Mucosa of rectum (tissue), 2 donors: Measurements from ENCODE around the gene LYRM2.

Source experiments
- H3K27ac ChIP-seq, 2 donors: one replicate each; pipeline ENCODE4 v1.7.0; 2013; ENCODE audit warnings: inconsistent platforms in 2 of 2, low read depth in 2 of 2, low read length in 2 of 2
- H3K27me3 ChIP-seq, 2 donors: one replicate each; pipeline ENCODE4 v1.7.0; 2013; ENCODE audit warnings: low read length in 2 of 2; ENCODE audit not compliant: control insufficient read depth in 2 of 2, insufficient read depth in 2 of 2
- H3K36me3 ChIP-seq, 2 donors: one replicate each; pipeline ENCODE4 v1.7.0; 2013; ENCODE audit warnings: low read length in 2 of 2; ENCODE audit not compliant: control insufficient read depth in 2 of 2, insufficient read depth in 2 of 2
- H3K4me1 ChIP-seq, 2 donors: one replicate each; pipeline ENCODE4 v1.7.0; 2013; ENCODE audit warnings: low read length in 2 of 2, mild to moderate bottlenecking in 1 of 2; ENCODE audit not compliant: control insufficient read depth in 2 of 2, insufficient read depth in 2 of 2
- H3K4me3 ChIP-seq, 2 donors: one replicate each; pipeline ENCODE4 v1.7.0; 2013; ENCODE audit warnings: low read length in 2 of 2
- H3K9ac ChIP-seq, 2 donors: one replicate each; pipeline ENCODE4 v1.7.0; 2013; ENCODE audit warnings: low read length in 2 of 2, low read depth in 1 of 2, mild to moderate bottlenecking in 1 of 2
- H3K9me3 ChIP-seq, 2 donors: one replicate each; pipeline ENCODE4 v1.7.0; 2013; ENCODE audit warnings: low read length in 2 of 2; ENCODE audit not compliant: control insufficient read depth in 2 of 2
- donor health status: healthy.
- donor health status: Normal muscosa, but diverticular disease.

Gene LYRM2

DNA sequence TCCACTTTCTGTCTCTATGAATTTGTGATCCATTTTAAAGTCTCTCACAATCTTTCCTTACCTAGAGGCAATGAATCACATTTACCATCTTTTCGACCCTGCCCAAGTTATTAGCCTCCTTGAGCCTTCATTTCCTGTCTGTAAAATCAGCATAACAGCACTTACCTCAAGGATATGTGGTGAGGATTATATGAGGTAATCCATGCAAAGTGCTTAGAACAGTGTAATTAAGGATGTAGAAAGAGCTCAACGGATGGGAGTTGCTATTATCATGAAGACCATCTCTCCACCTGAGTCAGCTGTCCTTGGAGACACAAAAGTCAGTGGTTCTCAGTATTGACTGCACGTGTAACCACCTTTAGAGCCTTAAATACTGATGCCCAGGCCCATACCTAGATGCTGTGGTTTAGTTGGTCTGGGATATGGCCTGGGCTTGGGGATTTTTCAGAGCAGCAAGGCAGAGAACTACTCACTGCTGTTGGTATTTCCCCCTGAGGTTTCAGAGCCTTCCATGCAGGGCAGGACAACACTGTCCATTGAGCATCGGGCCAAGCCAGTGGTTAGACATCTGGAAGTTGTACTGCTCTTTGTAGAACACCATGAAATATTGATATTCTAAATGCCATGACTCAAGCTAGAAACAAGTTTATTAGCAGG, 55.8 kb downstream of the LYRM2 start:
- no peak overlapping the region for H3K9ac ChIP-seq
- no peaks in the 10 kb centered on the region for H3K9me3 ChIP-seq
- H3K4me1 ChIP-seq: no peaks in the 10 kb centered on the region
- no peak overlapping the region for H3K27ac ChIP-seq
- no peak overlapping the region for H3K4me3 ChIP-seq
- H3K27me3 ChIP-seq: no peaks in the 10 kb centered on the region
- no peaks in the 10 kb centered on the region for H3K36me3 ChIP-seq

DNA sequence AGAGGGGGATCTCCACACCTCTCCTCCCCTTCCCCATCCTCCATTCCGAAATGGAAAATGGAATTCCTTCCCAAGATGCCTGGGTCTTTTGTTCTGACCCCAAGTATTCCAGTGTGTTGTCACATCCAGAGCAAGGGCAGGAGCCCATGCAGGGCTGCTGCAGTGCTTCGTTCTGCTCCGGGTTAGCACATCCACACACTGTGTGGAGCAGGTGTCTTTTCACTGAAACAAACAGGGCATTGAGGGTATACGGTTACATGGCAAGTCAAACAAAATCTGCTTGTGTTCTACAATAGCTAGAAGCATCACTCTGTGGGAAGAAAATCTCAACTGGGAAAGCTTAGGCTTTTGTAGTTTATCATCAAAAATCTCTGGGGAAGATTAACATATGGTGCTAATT, 56.9 kb downstream of the LYRM2 start:
- Histone ChIP-seq H3K27ac (no peak overlapping the region), H3K4me1 (no peaks in the 10 kb centered on the region), H3K9ac (no peak overlapping the region), H3K36me3 (no peaks in the 10 kb centered on the region), H3K9me3 (no peaks in the 10 kb centered on the region), H3K27me3 (no peaks in the 10 kb centered on the region), H3K4me3 (no peak overlapping the region)

DNA sequence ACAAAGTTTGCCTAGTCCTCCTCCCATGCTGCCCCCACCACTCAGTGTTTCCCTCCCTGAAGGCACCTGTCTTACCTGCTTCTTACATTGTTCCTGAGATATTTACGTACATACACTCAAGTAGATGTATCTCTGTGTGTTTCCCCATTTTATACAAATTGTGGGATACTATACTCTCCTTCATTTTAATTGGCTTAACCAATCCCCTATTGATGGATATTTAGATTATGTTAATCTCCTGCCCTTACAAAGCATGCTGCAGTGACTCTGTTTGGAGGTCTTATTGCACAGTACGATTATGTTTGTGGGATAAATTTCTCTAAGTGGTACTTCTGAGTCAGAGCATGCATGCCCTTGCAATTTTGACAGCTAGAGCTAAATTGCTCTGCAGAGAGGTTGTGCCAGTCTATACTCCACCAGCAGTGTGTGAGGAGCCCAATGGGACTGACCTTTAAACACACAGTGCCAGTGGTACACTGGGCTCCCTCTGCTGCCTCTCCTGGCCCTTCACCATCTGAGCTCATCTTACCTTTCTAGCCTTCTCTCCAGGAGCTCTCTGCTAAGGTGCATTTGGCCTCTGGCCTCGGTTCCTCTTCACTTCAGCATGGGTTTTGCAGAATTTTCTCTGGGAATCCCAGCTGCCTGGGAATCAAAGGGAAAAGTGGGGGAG, 57.4 kb downstream of the LYRM2 start:
- Histone ChIP-seq H3K36me3 (no peaks in the 10 kb centered on the region), H3K4me1 (no peaks in the 10 kb centered on the region), H3K9me3 (no peaks in the 10 kb centered on the region), H3K27me3 (no peaks in the 10 kb centered on the region), H3K9ac (no peak overlapping the region), H3K27ac (no peak overlapping the region), H3K4me3 (no peak overlapping the region)

DNA sequence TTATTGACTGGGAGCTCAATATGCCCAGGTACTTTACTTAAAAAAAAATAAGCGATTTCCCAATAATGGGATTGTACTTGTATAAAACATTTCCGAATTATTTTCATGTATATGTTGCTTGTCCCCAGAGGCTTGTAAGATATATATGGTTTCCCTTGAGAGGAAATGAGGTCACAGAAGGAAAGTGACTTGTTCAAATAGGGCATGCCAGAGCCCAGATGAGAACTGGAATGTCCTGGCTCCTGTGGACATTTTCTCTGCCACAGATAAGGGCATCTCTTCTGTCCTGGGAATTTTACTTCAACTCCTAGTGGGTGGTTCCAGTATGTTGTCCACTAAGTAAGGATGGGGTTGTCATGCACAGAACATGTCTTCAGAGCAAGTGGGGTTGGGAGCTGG, 63.0 kb downstream of the LYRM2 start:
- H3K27ac ChIP-seq: no peak overlapping the region
- no peak overlapping the region for H3K4me3 ChIP-seq
- no peaks in the 10 kb centered on the region for H3K4me1 ChIP-seq
- no peaks in the 10 kb centered on the region for H3K9me3 ChIP-seq
- H3K27me3 ChIP-seq: no peaks in the 10 kb centered on the region
- no peaks in the 10 kb centered on the region for H3K36me3 ChIP-seq
- H3K9ac ChIP-seq: no peak overlapping the region

DNA sequence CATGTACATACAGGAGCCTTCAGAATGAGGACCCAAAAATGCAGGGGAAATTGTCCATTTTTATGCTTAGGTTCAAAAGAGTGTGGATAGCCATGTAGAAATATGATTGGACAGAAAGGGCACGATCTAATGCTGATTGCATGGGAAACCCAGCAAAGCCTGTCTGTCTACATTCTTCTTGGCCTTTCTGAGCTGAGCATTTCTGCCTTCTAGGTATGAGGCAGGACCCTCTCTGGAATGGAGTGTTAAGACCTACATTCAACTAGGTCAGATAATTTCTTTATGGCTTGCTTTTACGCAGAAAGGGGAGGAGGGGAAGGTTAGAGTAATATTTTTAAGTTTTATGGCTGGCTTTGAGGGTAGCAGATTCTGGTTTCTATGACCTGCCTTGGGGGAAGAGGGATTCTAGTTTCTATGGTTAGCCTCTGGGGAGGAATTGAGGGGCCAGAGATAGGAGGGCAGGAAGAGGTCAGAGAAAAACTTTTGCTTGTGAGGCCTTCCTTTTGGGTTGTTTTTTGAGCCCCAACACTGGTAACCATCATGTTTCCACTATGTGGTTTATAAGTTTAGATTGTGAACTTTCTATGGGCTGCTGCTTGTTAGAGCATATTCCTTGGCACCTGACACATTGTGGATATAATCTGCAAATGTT, 63.5 kb downstream of the LYRM2 start:
- Histone ChIP-seq H3K4me3 (no peak overlapping the region), H3K36me3 (no peaks in the 10 kb centered on the region), H3K9ac (no peak overlapping the region), H3K4me1 (no peaks in the 10 kb centered on the region), H3K27me3 (no peaks in the 10 kb centered on the region), H3K9me3 (no peaks in the 10 kb centered on the region), H3K27ac (no peak overlapping the region)

DNA sequence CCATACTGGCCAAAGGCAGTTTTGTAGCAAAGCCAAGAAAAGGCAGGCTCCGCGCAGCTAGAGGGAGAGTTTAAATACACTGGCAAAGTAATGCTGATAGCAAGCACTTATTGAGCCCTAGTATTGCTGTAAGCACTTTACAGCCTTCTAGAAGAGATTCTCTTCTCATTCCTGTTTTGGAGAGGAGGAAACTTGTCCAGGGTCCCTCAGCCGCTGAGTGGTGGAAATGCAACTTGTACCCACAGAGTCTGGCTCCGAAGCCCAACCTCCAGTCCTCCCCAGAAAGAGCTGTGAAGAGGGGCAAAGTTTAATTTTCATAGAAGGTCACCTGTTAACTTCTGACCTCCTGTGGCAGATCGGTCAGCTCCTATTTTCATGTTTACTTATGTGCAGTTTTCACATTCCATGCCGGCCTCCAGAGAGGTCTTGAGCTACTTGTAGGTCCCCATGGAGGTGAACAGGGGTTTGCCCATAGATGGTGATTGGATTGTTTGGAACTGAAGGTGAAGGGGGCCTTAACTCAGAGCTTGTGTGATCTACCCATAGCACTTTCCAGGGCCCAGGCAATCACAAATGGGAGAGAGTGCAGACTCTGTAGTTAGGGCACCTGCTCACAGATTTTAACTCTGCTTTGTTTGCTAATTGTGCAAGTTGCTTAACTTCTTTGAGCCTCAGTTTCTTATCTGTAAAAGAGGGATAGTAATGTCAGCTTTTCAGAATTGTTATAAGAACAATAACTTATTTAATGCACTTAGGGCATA, 70.7 kb downstream of the LYRM2 start:
- Histone ChIP-seq H3K27ac (no peak overlapping the region), H3K9me3 (no peaks in the 10 kb centered on the region), H3K9ac (no peak overlapping the region), H3K36me3 (no peaks in the 10 kb centered on the region), H3K27me3 (no peaks in the 10 kb centered on the region), H3K4me3 (no peak overlapping the region), H3K4me1 (no peaks in the 10 kb centered on the region)

DNA sequence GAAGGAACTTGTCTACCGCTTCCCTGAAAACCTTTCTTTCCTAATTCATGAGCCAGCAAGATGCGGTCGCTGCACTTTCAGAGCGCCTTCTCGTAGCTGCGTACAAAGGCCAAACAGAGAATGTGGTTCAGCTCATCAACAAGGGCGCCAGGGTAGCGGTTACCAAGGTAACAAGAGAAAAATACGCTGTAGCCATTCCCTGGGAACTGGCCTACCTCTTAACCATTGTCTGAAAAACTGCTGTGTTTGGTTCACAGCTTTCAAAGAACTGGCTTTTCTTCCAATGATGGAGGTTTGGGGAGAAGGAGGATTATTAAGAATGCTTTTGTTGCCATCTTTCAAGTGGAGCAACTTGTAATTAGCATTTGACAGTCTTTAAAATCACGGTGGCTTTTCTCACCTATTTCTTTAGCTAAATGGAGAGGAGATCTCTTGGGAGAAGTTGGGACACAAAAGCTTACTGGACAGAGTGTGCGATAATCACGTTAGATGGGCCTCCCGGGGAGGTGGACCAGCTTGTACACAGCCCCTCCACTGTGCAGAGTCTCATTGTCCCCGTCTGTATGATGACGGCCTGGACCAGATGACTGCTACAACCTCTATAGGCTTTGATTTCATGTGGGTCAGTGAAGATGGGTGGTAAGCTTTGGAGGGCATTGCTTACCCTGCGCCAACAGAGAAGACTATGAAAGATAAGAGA, 71.5 kb downstream of the LYRM2 start:
- no peaks in the 10 kb centered on the region for H3K36me3 ChIP-seq
- no peaks in the 10 kb centered on the region for H3K27me3 ChIP-seq
- H3K9me3 ChIP-seq: no peaks in the 10 kb centered on the region
- H3K4me3 ChIP-seq: no peak overlapping the region
- no peaks in the 10 kb centered on the region for H3K4me1 ChIP-seq
- no peak overlapping the region for H3K9ac ChIP-seq
- H3K27ac ChIP-seq: no peak overlapping the region

DNA sequence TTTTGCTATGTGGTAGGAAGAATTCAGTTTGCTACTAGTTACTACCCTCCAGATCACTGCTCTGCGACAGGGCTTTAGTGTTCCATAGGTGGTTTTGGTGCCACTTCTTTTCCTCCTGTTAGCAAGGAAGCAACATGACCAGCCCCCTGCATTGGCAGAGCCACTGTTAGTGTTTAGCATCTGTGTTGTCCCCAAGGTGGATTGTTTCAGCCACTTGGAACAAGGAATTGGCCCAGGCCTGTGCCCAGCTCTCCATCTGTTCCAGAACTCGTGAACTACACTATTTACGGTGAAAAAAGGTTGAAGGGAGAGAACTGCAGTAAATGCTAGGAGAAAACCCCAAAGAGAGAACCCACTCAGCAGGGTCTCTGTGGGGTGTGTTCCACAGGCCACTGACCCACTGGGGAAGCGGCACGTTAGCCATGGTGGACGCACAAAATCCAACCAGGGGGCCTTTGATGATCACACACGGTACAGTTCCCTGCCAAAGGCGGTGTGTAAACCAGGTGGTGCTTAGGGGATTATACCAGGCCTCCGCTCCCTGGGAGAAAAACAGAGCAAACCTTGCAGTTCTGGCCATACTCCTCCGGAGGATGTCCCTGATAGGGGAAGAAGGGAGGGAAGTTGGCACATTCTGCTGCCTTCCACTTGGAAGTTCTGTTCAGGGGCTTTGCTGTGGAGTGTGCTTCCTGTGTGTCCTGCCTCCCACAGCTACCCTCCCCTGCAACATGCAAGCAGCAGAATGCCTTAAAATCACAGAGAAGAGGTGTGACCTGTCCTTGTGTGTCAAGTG, 72.3 kb downstream of the LYRM2 start:
- Histone ChIP-seq H3K9ac (no peak overlapping the region), H3K9me3 (no peaks in the 10 kb centered on the region), H3K27me3 (no peaks in the 10 kb centered on the region), H3K4me1 (no peaks in the 10 kb centered on the region), H3K4me3 (no peak overlapping the region), H3K36me3 (no peaks in the 10 kb centered on the region), H3K27ac (no peak overlapping the region)

DNA sequence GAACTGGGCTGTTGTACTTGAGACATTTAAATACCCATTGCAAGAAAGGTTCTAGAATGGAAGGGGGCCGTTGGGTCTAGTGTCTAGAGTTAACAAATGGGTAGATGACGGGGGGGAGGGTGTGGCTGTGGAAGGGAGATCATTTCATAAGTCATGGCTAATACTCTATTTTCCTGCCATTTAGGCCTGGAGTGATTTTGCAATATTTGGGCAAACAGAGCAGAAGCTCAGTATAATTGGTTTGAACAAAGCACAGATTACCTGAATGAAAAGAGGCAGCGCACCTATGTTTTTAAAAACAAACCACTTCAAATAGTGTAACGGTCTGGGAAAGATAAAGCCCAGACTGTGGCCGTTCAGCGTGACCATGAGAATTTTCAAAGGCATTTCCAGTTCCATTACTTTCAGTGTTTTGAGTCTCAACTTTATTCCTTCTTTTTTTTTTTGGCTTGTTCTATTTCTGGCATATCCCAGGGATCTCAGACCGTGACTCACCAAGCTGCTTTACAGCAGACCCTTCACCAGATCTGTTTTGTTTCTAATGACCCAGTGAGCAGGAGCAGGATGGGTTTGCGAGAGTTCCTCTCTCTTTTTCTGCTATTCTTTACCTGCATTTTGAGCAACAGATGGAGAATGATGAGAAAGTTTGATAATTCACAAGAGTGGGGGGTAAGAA, 73.7 kb downstream of the LYRM2 start:
- H3K4me1 ChIP-seq: no peaks in the 10 kb centered on the region
- no peaks in the 10 kb centered on the region for H3K9me3 ChIP-seq
- no peak overlapping the region for H3K4me3 ChIP-seq
- no peak overlapping the region for H3K9ac ChIP-seq
- no peak overlapping the region for H3K27ac ChIP-seq
- no peaks in the 10 kb centered on the region for H3K36me3 ChIP-seq
- H3K27me3 ChIP-seq: no peaks in the 10 kb centered on the region
